ENCODE data around the gene ETS1.

DNA sequence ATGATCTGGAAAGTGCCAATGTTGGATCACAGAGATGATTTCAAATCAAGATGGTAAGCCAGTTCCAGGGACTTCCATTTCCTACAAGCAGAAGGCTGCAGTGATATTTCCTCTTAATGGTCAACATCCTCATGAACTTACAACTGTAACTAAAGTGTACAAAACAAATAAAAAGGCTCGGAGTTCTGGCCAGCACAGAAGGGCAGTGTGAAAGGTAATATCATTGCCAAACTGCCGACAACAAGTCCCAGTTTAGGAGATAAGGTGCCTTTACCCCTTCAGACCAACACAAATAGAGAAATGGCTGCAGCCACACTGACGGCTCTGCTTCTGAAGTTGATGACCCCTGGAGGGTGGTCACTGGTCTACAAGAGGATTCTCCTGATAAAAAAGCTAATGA, 91.1 kb downstream of the ETS1 start:
- TF ChIP-seq, protein P1, sequence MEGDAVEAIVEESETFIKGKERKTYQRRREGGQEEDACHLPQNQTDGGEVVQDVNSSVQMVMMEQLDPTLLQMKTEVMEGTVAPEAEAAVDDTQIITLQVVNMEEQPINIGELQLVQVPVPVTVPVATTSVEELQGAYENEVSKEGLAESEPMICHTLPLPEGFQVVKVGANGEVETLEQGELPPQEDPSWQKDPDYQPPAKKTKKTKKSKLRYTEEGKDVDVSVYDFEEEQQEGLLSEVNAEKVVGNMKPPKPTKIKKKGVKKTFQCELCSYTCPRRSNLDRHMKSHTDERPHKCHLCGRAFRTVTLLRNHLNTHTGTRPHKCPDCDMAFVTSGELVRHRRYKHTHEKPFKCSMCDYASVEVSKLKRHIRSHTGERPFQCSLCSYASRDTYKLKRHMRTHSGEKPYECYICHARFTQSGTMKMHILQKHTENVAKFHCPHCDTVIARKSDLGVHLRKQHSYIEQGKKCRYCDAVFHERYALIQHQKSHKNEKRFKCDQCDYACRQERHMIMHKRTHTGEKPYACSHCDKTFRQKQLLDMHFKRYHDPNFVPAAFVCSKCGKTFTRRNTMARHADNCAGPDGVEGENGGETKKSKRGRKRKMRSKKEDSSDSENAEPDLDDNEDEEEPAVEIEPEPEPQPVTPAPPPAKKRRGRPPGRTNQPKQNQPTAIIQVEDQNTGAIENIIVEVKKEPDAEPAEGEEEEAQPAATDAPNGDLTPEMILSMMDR (optimal IDR thresholded peaks at IDR 0.05 in 1 of 3, IDR thresholded peaks at IDR 0.05 in 1 of 3, conservative IDR thresholded peaks at IDR 0.05 in 1 of 3; ENCODE audit: extremely low read depth in 1 of 3, insufficient read depth in 2 of 3, low read length in 3 of 3), result no peak
- TF ChIP-seq EZH2 (IDR thresholded peaks at IDR 0.05; ENCODE audit: low read length), result no peak

Data from keratinocyte (primary cell).